Thoracic aorta (tissue), 2 donors: ENCODE results near the gene SNX3. TPM values are rescaled to one million over a fixed set of nuclear protein-coding genes. Genes with fewer than 3 reads are reported as not detected.
A peak's percentile ranks its signal among the peaks of the same experiment; 100 is the strongest.

Experiments used
- ATAC-seq: fragments of 150-250 bp; one replicate; pipeline ENCODE4 v1.8.0; 2017; ENCODE audit warnings: low read depth; ENCODE audit not compliant: insufficient number of reproducible peaks, low FRiP score
- DNase-seq: peaks from one replicate; pipeline ENCODE4 v3.0.0-alpha.2; 2020; ENCODE audit warnings: low spot score
- H3K27ac ChIP-seq, 2 donors: fragments of 200-600 bp; sonication (generic); 1 replicate in 1 of 2; 2 replicates in 1 of 2; pipeline ENCODE4 v1.5.1; 2016; ENCODE audit warnings: mild to moderate bottlenecking in 2 of 2, moderate library complexity in 2 of 2
- H3K27me3 ChIP-seq: fragments of 200-600 bp; sonication (generic); replicated peaks from 2 replicates; pipeline ENCODE4 v1.6.0; 2016; ENCODE audit warnings: mild to moderate bottlenecking; ENCODE audit not compliant: insufficient read depth
- H3K36me3 ChIP-seq: fragments of 200-600 bp; sonication (generic); one replicate; pipeline ENCODE4 v1.5.1; 2016
- H3K4me1 ChIP-seq, 2 donors: fragments of 200-600 bp; sonication (generic); 1 replicate in 1 of 2; 2 replicates in 1 of 2; pipeline versions ENCODE4 v1.5.1 to v1.6.0; 2016; ENCODE audit warnings: low read depth in 2 of 2, mild to moderate bottlenecking in 1 of 2; ENCODE audit not compliant: control insufficient read depth in 1 of 2
- H3K4me3 ChIP-seq: fragments of 200-600 bp; sonication (generic); 2 replicates; pipeline ENCODE4 v1.5.1; 2016; ENCODE audit warnings: mild to moderate bottlenecking
- H3K9me3 ChIP-seq: fragments of 200-600 bp; sonication (generic); 2 replicates; pipeline ENCODE4 v1.5.1; 2016
- total RNA-seq, 2 donors: library from RNA; depleted of rRNA; stranded (reverse); fragments of >200 nt; gene quantifications; one replicate each; pipeline versions ENCODE4 v1.1.0 to v1.2.3, GENCODE V29; 2016
- TF ChIP-seq, protein P1 (sequence below): fragments of 200-600 bp; sonication (generic); IDR thresholded peaks from one replicate; pipeline ENCODE4 v1.5.1; 2019; ENCODE audit warnings: antibody characterized with exemption

SNX3 gene
- total RNA-seq, 2 donors from 2014 or later, result 110 to 122 TPM

DNA sequence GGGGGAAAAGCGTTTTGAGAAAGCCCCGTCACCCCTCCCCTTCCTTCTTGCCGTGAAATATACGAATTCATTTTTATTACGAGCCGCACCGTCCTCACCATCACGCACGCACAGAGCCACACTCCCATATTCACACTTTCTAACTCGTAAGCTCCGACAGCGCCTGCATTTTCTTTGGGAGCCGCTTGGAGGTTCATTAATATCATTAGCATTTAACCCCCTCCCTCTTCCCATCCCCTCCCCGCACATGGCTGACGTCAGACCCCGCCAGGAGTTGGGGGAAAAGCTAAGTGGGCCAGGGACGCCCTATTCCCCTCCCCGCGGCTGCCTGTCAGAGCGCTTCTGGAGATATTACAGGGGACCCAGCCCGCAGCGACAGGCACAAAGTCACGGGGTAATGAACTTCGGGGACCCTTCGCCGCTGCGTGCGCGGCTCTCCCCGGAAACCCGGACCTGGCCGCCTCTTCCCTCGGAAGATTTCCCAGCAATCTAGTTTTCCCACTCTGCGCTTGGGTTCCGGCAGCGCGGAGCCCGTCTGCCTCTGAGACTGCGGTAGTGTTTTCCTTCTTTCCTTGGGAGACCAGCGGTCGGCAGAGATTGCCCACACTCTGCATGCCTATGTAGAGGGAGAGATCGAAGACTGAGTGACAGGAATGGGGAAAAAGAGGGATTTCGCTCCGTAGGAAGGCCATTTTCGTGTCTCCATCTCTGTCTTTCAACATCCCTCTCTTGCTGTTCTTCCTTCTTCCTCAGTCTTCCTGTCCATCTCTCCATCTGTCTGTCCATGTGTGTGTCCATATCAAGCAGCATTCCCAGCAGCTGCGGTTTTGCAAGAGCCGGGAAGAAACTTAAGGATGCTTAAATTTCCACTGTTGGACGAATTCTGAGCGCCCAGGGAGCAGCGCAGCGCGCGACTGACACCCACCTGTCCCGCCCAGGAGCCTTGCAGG is 94.9 kb downstream of the SNX3 start, which contains the start of gene NR2E1:
Gene NR2E1 (plus strand): TSS at position 309 of the 950 bp plus-strand sequence. CDS start 744 bp downstream, outside the sequence.
- peak within 1 kb of the TSS; percentile 49 for H3K4me3 ChIP-seq
- H3K27me3 ChIP-seq, result peaks cover 42% of the 10 kb centered on the region
- no peak for ATAC-seq
- H3K27ac ChIP-seq, result no peak within 1 kb of the TSS
- DNase-seq, result no peak
- TF ChIP-seq, protein P1, sequence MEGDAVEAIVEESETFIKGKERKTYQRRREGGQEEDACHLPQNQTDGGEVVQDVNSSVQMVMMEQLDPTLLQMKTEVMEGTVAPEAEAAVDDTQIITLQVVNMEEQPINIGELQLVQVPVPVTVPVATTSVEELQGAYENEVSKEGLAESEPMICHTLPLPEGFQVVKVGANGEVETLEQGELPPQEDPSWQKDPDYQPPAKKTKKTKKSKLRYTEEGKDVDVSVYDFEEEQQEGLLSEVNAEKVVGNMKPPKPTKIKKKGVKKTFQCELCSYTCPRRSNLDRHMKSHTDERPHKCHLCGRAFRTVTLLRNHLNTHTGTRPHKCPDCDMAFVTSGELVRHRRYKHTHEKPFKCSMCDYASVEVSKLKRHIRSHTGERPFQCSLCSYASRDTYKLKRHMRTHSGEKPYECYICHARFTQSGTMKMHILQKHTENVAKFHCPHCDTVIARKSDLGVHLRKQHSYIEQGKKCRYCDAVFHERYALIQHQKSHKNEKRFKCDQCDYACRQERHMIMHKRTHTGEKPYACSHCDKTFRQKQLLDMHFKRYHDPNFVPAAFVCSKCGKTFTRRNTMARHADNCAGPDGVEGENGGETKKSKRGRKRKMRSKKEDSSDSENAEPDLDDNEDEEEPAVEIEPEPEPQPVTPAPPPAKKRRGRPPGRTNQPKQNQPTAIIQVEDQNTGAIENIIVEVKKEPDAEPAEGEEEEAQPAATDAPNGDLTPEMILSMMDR, result no peak
- H3K36me3 ChIP-seq, result no peaks in the 10 kb centered on the region
- no peaks in the 10 kb centered on the region for H3K9me3 ChIP-seq
- peaks cover 26 to 47% of the 10 kb centered on the region in 2 donors for H3K4me1 ChIP-seq

DNA sequence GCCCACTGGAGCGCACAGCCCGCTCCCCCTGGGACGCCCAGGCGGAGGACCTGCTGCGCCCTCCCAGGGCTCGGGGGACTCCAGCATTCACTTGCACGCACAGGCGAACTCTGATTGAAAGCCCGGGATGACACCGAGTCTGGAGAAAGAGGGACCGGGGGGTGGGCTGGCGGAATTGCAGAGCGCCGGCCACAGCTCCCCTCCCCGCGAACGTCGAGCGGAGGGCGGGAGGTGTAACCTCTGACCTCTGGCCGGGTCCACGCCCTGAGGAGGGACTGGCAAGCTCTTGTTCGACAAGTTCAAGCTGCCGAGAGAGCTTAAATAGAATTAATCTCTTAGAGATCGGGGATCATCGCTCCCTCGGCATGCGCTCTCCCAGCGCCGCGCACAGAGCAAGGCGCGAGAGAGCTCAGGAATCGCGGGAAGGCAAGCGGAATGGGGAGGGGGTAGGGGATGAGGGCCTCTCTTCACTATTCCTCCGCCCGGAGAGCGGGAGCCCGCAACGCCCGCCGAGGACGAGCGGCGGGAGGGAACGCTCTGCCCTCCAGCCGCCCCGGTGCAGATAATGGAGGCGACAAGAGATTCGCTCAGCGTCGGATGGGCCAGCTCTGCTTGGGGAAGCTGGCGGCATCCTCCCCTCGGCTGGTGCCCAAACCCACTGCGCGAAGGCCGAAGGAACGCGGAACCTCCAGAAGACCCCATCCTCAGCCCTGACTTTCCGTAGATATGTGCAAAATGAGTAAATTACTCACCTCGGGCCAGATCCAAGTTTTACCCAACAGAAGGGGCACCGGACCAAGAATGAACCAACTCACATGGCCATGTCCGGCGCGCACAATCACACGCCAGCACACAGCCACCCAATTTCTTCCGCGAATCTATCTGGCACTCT is 95.8 kb downstream of the SNX3 start:
- peaks cover 33% of the 10 kb centered on the region for H3K27me3 ChIP-seq

GRCh38 chr6:108164543-108164814 is 96.4 kb downstream of the SNX3 start:
- peaks cover 26 to 47% of the 10 kb centered on the region in 2 donors for H3K4me1 ChIP-seq

More for the DNA sequence above, 95.8 kb downstream of the SNX3 start:
- H3K9me3 ChIP-seq, result no peaks in the 10 kb centered on the region
- ATAC-seq, result no peak
- no peaks in the 10 kb centered on the region for H3K36me3 ChIP-seq
- peaks cover 26 to 47% of the 10 kb centered on the region in 2 donors for H3K4me1 ChIP-seq
- no peak for DNase-seq
- no peak overlapping the region for H3K27ac ChIP-seq
- TF ChIP-seq, protein P1, result no peak
- peak overlapping the region; percentile 49 for H3K4me3 ChIP-seq

GRCh38 chr6:108163644-108164542 is 96.9 kb downstream of the SNX3 start:
- no peak for ATAC-seq
- H3K27me3 ChIP-seq, result peaks cover 27% of the 10 kb centered on the region

More at GRCh38 chr6:108164543-108164814, 96.4 kb downstream of the SNX3 start:
- H3K9me3 ChIP-seq, result no peaks in the 10 kb centered on the region
- H3K36me3 ChIP-seq, result no peaks in the 10 kb centered on the region
- TF ChIP-seq, protein P1, result no peak
- peak overlapping the region; percentile 49 for H3K4me3 ChIP-seq
- peaks cover 31% of the 10 kb centered on the region for H3K27me3 ChIP-seq
- ATAC-seq (no peak), DNase-seq (no peak)
- H3K27ac ChIP-seq, result no peak overlapping the region

More at GRCh38 chr6:108163644-108164542, 96.9 kb downstream of the SNX3 start:
- DNase-seq, result no peak
- Histone ChIP-seq H3K9me3 (no peaks in the 10 kb centered on the region), H3K36me3 (no peaks in the 10 kb centered on the region), H3K4me1 (peaks cover 22 to 41% of the 10 kb centered on the region in 2 donors), H3K27ac (no peak overlapping the region), H3K4me3 (no peak overlapping the region)
- TF ChIP-seq, protein P1, result no peak
